GM04503 (cell line): ENCODE data around the gene MLANA.
"Not testable (repeated sequence)": the region's sequence is repeated elsewhere in the genome, so short reads cannot be mapped to it uniquely, and the experiment has no call there.

ENCODE experiments used
- DNase-seq: peaks from one replicate; pipeline ENCODE4 v3.0.0-alpha.2; 2012; ENCODE audit warnings: low read depth

The MLANA gene

GRCh38 chr9:5869315-5870019 lies 21.2 kb upstream of the MLANA start:
- no peak for DNase-seq

- no peak for DNase-seq
Observed at GRCh38 chr9:5870020-5870339, 20.7 kb upstream of the MLANA start.

- no peak for DNase-seq
Observed at GRCh38 chr9:5870691-5871090, 20.0 kb upstream of the MLANA start.

GRCh38 chr9:5871785-5872184 lies 18.9 kb upstream of the MLANA start:
- no peak for DNase-seq

- DNase-seq: peak; percentile 40
Observed at GRCh38 chr9:5872511-5872910, 18.2 kb upstream of the MLANA start.

- DNase-seq: no peak
Observed at GRCh38 chr9:5873439-5873838, 17.2 kb upstream of the MLANA start.

GRCh38 chr9:5874048-5874447 lies 16.6 kb upstream of the MLANA start:
- no peak for DNase-seq

- no peak for DNase-seq
Observed at GRCh38 chr9:5876026-5876425, 14.7 kb upstream of the MLANA start.

GRCh38 chr9:5876711-5877110 lies 14.0 kb upstream of the MLANA start:
- DNase-seq: no peak

- peak; percentile 59 for DNase-seq
Observed at GRCh38 chr9:5879419-5880181, 11.1 kb upstream of the MLANA start.

- DNase-seq: not testable (repeated sequence)
Observed at GRCh38 chr9:5882244-5883012, 8.3 kb upstream of the MLANA start.

- no peak for DNase-seq
Observed at GRCh38 chr9:5884191-5884590, 6.5 kb upstream of the MLANA start.

GRCh38 chr9:5886114-5886939 lies 4.4 kb upstream of the MLANA start:
- no peak for DNase-seq

- DNase-seq: no peak
Observed at GRCh38 chr9:5892456-5893133, 1.9 kb downstream of the MLANA start.

- DNase-seq: no peak
Observed at GRCh38 chr9:5893134-5893505, 2.4 kb downstream of the MLANA start.

- DNase-seq: no peak
Observed at GRCh38 chr9:5893591-5894236, 3.0 kb downstream of the MLANA start.

- no peak for DNase-seq
Observed at GRCh38 chr9:5894237-5894959, 3.7 kb downstream of the MLANA start.

- DNase-seq: no peak
Observed at GRCh38 chr9:5895782-5896181, 5.1 kb downstream of the MLANA start.

- no peak for DNase-seq
Observed at GRCh38 chr9:5896863-5897262, 6.2 kb downstream of the MLANA start.

- DNase-seq: no peak
Observed at GRCh38 chr9:5897851-5898250, 7.2 kb downstream of the MLANA start.
